CD4-positive, CD25-positive, alpha-beta regulatory T cell (primary cell): ENCODE measurements around the gene PNP. TPM values are rescaled to one million over a fixed set of nuclear protein-coding genes. Genes with fewer than 3 reads are reported as not detected.

Source experiments
- ATAC-seq, 2 donors: fragments of 150-1000 bp; cut with Tn5 transposase; one replicate each; pipeline ENCODE4 v1.10.0; 2021; ENCODE audit warnings: low read depth in 2 of 2, moderate number of reproducible peaks in 2 of 2, moderate library complexity in 1 of 2
- DNase-seq, 3 donors: peaks; one replicate each; pipeline versions ENCODE4 v3.0.0 to v3.0.0-alpha.2; 2012 to 2022; ENCODE audit warnings: mixed read lengths in 1 of 3
- H3K27ac ChIP-seq: one replicate; pipeline ENCODE4 v1.7.0; 2013; ENCODE audit warnings: mild to moderate bottlenecking, low read length; ENCODE audit not compliant: insufficient read depth, poor library complexity, severe bottlenecking
- H3K27me3 ChIP-seq: one replicate; pipeline ENCODE4 v1.7.0; 2013; ENCODE audit warnings: low read length; ENCODE audit not compliant: control insufficient read depth, insufficient read depth
- H3K36me3 ChIP-seq: one replicate; pipeline ENCODE4 v1.7.0; 2013; ENCODE audit warnings: mild to moderate bottlenecking, low read length, moderate library complexity; ENCODE audit not compliant: control insufficient read depth, insufficient read depth
- H3K4me1 ChIP-seq: 2 replicates; pipeline ENCODE4 v1.7.0; 2013; ENCODE audit warnings: mild to moderate bottlenecking, low read length; ENCODE audit not compliant: insufficient read depth, control insufficient read depth, poor library complexity, severe bottlenecking
- H3K4me3 ChIP-seq: one replicate; pipeline ENCODE4 v1.7.0; 2013; ENCODE audit warnings: low read depth, mild to moderate bottlenecking, low read length, moderate library complexity
- H3K9me3 ChIP-seq, 2 experiments: 1 replicate in 1 of 2; 2 replicates in 1 of 2; pipeline ENCODE4 v1.7.0; 2013; ENCODE audit warnings: low read length in 2 of 2, mild to moderate bottlenecking in 1 of 2, moderate library complexity in 1 of 2; ENCODE audit not compliant: control insufficient read depth in 2 of 2
- H3K27ac Mint-ChIP-seq, 3 donors: one replicate each; pipeline ENCODE4 v1.8.0; 2020 to 2022; ENCODE audit warnings: mild to moderate bottlenecking in 3 of 3, mixed read lengths in 3 of 3, moderate library complexity in 2 of 3
- H3K27me3 Mint-ChIP-seq: one replicate; pipeline ENCODE4 v1.8.0; 2022; ENCODE audit warnings: mild to moderate bottlenecking, mixed read lengths
- H3K36me3 Mint-ChIP-seq: one replicate; pipeline ENCODE4 v1.8.0; 2020; ENCODE audit warnings: mixed read lengths
- H3K4me1 Mint-ChIP-seq, 4 donors: one replicate each; pipeline ENCODE4 v1.8.0; 2020 to 2022; ENCODE audit warnings: mixed read lengths in 4 of 4, mild to moderate bottlenecking in 1 of 4
- H3K4me3 Mint-ChIP-seq, 4 donors: one replicate each; pipeline ENCODE4 v1.8.0; 2020 to 2022; ENCODE audit warnings: mild to moderate bottlenecking in 4 of 4, mixed read lengths in 4 of 4, moderate library complexity in 3 of 4
- H3K9me3 Mint-ChIP-seq, 7 donors: one replicate each; pipeline ENCODE4 v1.8.0; 2020 to 2022; ENCODE audit warnings: mixed read lengths in 7 of 7, mild to moderate bottlenecking in 3 of 7, moderate library complexity in 2 of 7
- polyA plus RNA-seq, 4 donors: library from polyadenylated mRNA; unstranded; fragments of 300-500 nt; fragmentation: Illumina TruSeq; gene quantifications; one replicate each; pipeline ENCODE4 v1.2.3, GENCODE V29; 2021
- total RNA-seq: library from RNA; stranded (reverse); gene quantifications from one replicate; pipeline ENCODE4 v1.2.3, GENCODE V29; 2022

The PNP gene
- total and polyA plus RNA-seq, 5 donors from 2014 or later: 28.8 to 42.5 (median 39.1) TPM

GRCh38 chr14:20456971-20457370 lies 12.2 kb upstream of the PNP start:
- Histone ChIP-seq H3K36me3 (peaks cover 47% of the 10 kb centered on the region), H3K27me3 (no peaks in the 10 kb centered on the region), H3K4me3 (no peak overlapping the region), H3K4me1 (peaks cover 51% of the 10 kb centered on the region), H3K27ac (no peak overlapping the region), H3K9me3 (no peaks in the 10 kb centered on the region)
- Mint-ChIP-seq H3K27ac (no peak overlapping the region), H3K9me3 (no peaks in the 10 kb centered on the region), H3K4me1 (peaks cover 5 to 44% (median 28%) of the 10 kb centered on the region in 4 donors), H3K36me3 (peaks cover 37% of the 10 kb centered on the region), H3K4me3 (peak overlapping the region in 2 of 4 donors; percentile 29 to 52), H3K27me3 (peaks cover 5% of the 10 kb centered on the region)
- ATAC-seq (no peak), DNase-seq (no peak)

- Histone ChIP-seq H3K4me3 (no peak overlapping the region), H3K9me3 (no peaks in the 10 kb centered on the region), H3K36me3 (peaks cover 41% of the 10 kb centered on the region), H3K27ac (peak overlapping the region; percentile 99), H3K4me1 (peaks cover 50% of the 10 kb centered on the region), H3K27me3 (no peaks in the 10 kb centered on the region)
- peaks cover 5 to 40% (median 21%) of the 10 kb centered on the region in 4 donors for H3K4me1 Mint-ChIP-seq
- H3K27ac Mint-ChIP-seq: peak overlapping the region in 1 of 3 donors; percentile 94
- ATAC-seq: no peak
- no peaks in the 10 kb centered on the region for H3K9me3 Mint-ChIP-seq
- no peak for DNase-seq
- peaks cover 5% of the 10 kb centered on the region for H3K27me3 Mint-ChIP-seq
- H3K4me3 Mint-ChIP-seq: peak overlapping the region in 2 of 4 donors; percentile 19 to 39
- peaks cover 32% of the 10 kb centered on the region for H3K36me3 Mint-ChIP-seq
Measured at GRCh38 chr14:20458031-20458789, 11.0 kb upstream of the PNP start.

- peaks cover 5% of the 10 kb centered on the region for H3K27me3 Mint-ChIP-seq
- peaks cover 32% of the 10 kb centered on the region for H3K36me3 Mint-ChIP-seq
- H3K9me3 Mint-ChIP-seq: no peaks in the 10 kb centered on the region
- DNase-seq (peak; percentile 75 to 81 (median 78)), ATAC-seq (peak; percentile 4 to 5)
- peaks cover 5 to 35% (median 21%) of the 10 kb centered on the region in 4 donors for H3K4me1 Mint-ChIP-seq
- Histone ChIP-seq H3K4me1 (peaks cover 26% of the 10 kb centered on the region), H3K27ac (peak overlapping the region; percentile 99), H3K27me3 (no peaks in the 10 kb centered on the region), H3K4me3 (peak overlapping the region; percentile 85), H3K36me3 (peaks cover 41% of the 10 kb centered on the region), H3K9me3 (no peaks in the 10 kb centered on the region)
- peak overlapping the region; percentile 94 to 99 (median 95) for H3K27ac Mint-ChIP-seq
- peak overlapping the region; percentile 88 to 96 (median 94) for H3K4me3 Mint-ChIP-seq
Measured at GRCh38 chr14:20460458-20461224, 8.6 kb upstream of the PNP start.

- H3K4me1 ChIP-seq: peaks cover 19% of the 10 kb centered on the region
- Mint-ChIP-seq H3K27me3 (peaks cover 5% of the 10 kb centered on the region), H3K36me3 (peaks cover 32% of the 10 kb centered on the region), H3K4me1 (peaks cover 5 to 35% (median 21%) of the 10 kb centered on the region in 4 donors), H3K27ac (peak within 1 kb of the TSS; percentile 94 to 99 (median 97)), H3K4me3 (peak within 1 kb of the TSS; percentile 88 to 96 (median 94)), H3K9me3 (no peaks in the 10 kb centered on the region)
- peak; percentile 99 to 100 (median 99) for DNase-seq
- H3K9me3 ChIP-seq: no peaks in the 10 kb centered on the region
- peak within 1 kb of the TSS; percentile 99 for H3K27ac ChIP-seq
- no peaks in the 10 kb centered on the region for H3K27me3 ChIP-seq
- H3K36me3 ChIP-seq: peaks cover 39% of the 10 kb centered on the region
- peak; percentile 91 to 93 for ATAC-seq
- H3K4me3 ChIP-seq: peak within 1 kb of the TSS; percentile 90
Measured at GRCh38 chr14:20461225-20462141, 7.7 kb upstream of the PNP start, which contains the start of gene PIP4P1. PIP4P1 (minus strand) TSS chr14:20461434; CDS start chr14:20461325, 109 bp downstream.

- H3K27ac ChIP-seq: peak overlapping the region; percentile 80
Measured at GRCh38 chr14:20468764-20469241, 403 bp upstream of the PNP start.

GRCh38 chr14:20469890-20470602 lies 840 bp downstream of the PNP start:
- Mint-ChIP-seq H3K9me3 (no peaks in the 10 kb centered on the region), H3K27ac (peak overlapping the region; percentile 92 to 98 (median 96)), H3K27me3 (peaks cover 4% of the 10 kb centered on the region), H3K36me3 (peaks cover 28% of the 10 kb centered on the region), H3K4me3 (peak overlapping the region; percentile 97 to 100 (median 98)), H3K4me1 (peaks cover 4 to 52% (median 45%) of the 10 kb centered on the region in 4 donors)
- Histone ChIP-seq H3K27me3 (no peaks in the 10 kb centered on the region), H3K4me3 (peak overlapping the region; percentile 95), H3K27ac (peak overlapping the region; percentile 80), H3K9me3 (no peaks in the 10 kb centered on the region), H3K4me1 (peaks cover 36% of the 10 kb centered on the region), H3K36me3 (peaks cover 30% of the 10 kb centered on the region)
- peak in 2 of 3 donors; percentile 22 to 66 for DNase-seq
- ATAC-seq: peak; percentile 38 to 40

More at GRCh38 chr14:20468764-20469241, 403 bp upstream of the PNP start:
- H3K9me3 ChIP-seq: no peaks in the 10 kb centered on the region
- peaks cover 17% of the 10 kb centered on the region for H3K36me3 ChIP-seq
- DNase-seq: no peak
- peak overlapping the region; percentile 97 to 100 (median 98) for H3K4me3 Mint-ChIP-seq
- H3K4me1 ChIP-seq: peaks cover 36% of the 10 kb centered on the region
- H3K9me3 Mint-ChIP-seq: no peaks in the 10 kb centered on the region
- peak overlapping the region; percentile 95 for H3K4me3 ChIP-seq
- no peaks in the 10 kb centered on the region for H3K27me3 ChIP-seq
- peaks cover 0 to 41% (median 35%) of the 10 kb centered on the region in 4 donors for H3K4me1 Mint-ChIP-seq
- peak overlapping the region in 2 of 3 donors; percentile 92 to 98 for H3K27ac Mint-ChIP-seq
- peaks cover 4% of the 10 kb centered on the region for H3K27me3 Mint-ChIP-seq
- no peak for ATAC-seq
- H3K36me3 Mint-ChIP-seq: peaks cover 15% of the 10 kb centered on the region
